K562 (cell line): ENCODE results near the gene SLC6A6. TPM values are rescaled to one million over a fixed set of nuclear protein-coding genes. Genes with fewer than 3 reads are reported as not detected.
A peak's percentile ranks its signal among the peaks of the same experiment; 100 is the strongest.

Source experiments
- BCOR ChIP-seq: fragments of 450-650 bp; IDR thresholded peaks from 2 replicates; pipeline ENCODE4 v1.6.1; 2016
- CBFA2T2 ChIP-seq: fragments of 450-650 bp; conservative IDR thresholded peaks from 2 replicates; pipeline ENCODE4 v1.6.1; 2017; ENCODE audit warnings: mild to moderate bottlenecking
- DACH1 ChIP-seq: fragments of 450-650 bp; IDR thresholded peaks from 2 replicates; pipeline ENCODE4 v1.6.1; 2018; ENCODE audit not compliant: partially characterized antibody
- NR2C2 ChIP-seq, 2 experiments: fragments of 200-800 bp in 1 of 2; sonication (Bioruptor generic) in 1 of 2; sonication (generic) in 1 of 2; formaldehyde crosslinking in 1 of 2; IDR thresholded peaks; 2 replicates each; pipeline versions ENCODE4 v1.6.1 to v1.8.0; 2016 to 2022; ENCODE audit warnings: mild to moderate bottlenecking in 1 of 2, missing compliant biosample characterization in 1 of 2, missing genetic modification characterization in 1 of 2, missing genetic modification reagents in 1 of 2
- PCBP2 ChIP-seq: fragments of 200-400 bp; formaldehyde crosslinking; IDR thresholded peaks from 2 replicates; pipeline ENCODE4 v1.6.1; 2018; ENCODE audit warnings: low read length, low read depth, mild to moderate bottlenecking, moderate library complexity; ENCODE audit not compliant: poor library complexity, severe bottlenecking
- PRMT5 ChIP-seq: sonication (generic); formaldehyde crosslinking; IDR thresholded peaks from 2 replicates; pipeline ENCODE4 v1.5.0; 2020; ENCODE audit warnings: missing genetic modification reagents
- PRPF4 ChIP-seq: fragments of 200-400 bp; formaldehyde crosslinking; IDR thresholded peaks from one replicate; pipeline ENCODE4 v1.6.1; 2017; ENCODE audit warnings: low read length, low read depth, mild to moderate bottlenecking; ENCODE audit not compliant: insufficient read depth, poor library complexity, severe bottlenecking
- RBBP5 ChIP-seq: fragments of 200-600 bp; sonication (generic); IDR thresholded peaks from 2 replicates; pipeline ENCODE4 v1.6.1; 2012; ENCODE audit warnings: borderline replicate concordance, mild to moderate bottlenecking, low read length, control low read depth, inconsistent platforms; ENCODE audit not compliant: insufficient read depth, poor library complexity, severe bottlenecking
- RBM34 ChIP-seq: fragments of 200-400 bp; formaldehyde crosslinking; IDR thresholded peaks from 2 replicates; pipeline ENCODE4 v1.6.1; 2018; ENCODE audit warnings: low read length, borderline replicate concordance; ENCODE audit not compliant: insufficient read depth
- RHOXF2B ChIP-seq: fragments of 250-450 bp; sonication (Bioruptor Pico); conservative IDR thresholded peaks from 2 replicates; pipeline ENCODE4 v1.5.1; 2021
- RNF2 ChIP-seq: sonication (generic); IDR thresholded peaks from 2 replicates; pipeline ENCODE4 v1.6.1; 2016
- TCFL5 ChIP-seq: fragments of 250-450 bp; sonication (Bioruptor Pico); conservative IDR thresholded peaks from 2 replicates; pipeline ENCODE4 v1.6.1; 2021; ENCODE audit warnings: mild to moderate bottlenecking, moderate library complexity, matching md5 sums
- ZKSCAN8 ChIP-seq: fragments of 200-800 bp; sonication (Bioruptor generic); IDR thresholded peaks from 2 replicates; pipeline ENCODE4 v1.6.1; 2016; ENCODE audit warnings: missing genetic modification characterization, missing compliant biosample characterization
- ZNF589 ChIP-seq: fragments of 200-800 bp; sonication (Bioruptor generic); IDR thresholded peaks from 2 replicates; pipeline ENCODE4 v1.6.1; 2016; ENCODE audit warnings: low read depth, missing genetic modification characterization, missing compliant biosample characterization
- ZNF780A ChIP-seq: fragments of 250-450 bp; sonication (Bioruptor Pico); IDR thresholded peaks from 2 replicates; pipeline ENCODE4 v1.5.0; 2021; ENCODE audit warnings: mild to moderate bottlenecking
- polyA plus RNA-seq, 8 experiments: library from polyadenylated mRNA; depleted of rRNA in 4 of 8; stranded (reverse) in 5 of 8; unstranded in 3 of 8; fragments of >200 nt; fragmentation: Nextera tagmentation in 2 of 8; fragmentation: Illumina TruSeq in 1 of 8; extraction: Ambion mirVana in 2 of 8; extraction: Trizol in 1 of 8; gene quantifications; 2 replicates each; pipeline versions ENCODE4 v1.2.1 to v1.2.3, GENCODE V29; 2011 to 2014; ENCODE audit warnings: inconsistent platforms in 1 of 8, missing spikeins in 1 of 8
- total RNA-seq, 7 experiments: library from RNA; depleted of rRNA in 6 of 7; stranded (reverse); fragments of >200 nt in 6 of 7; fragmentation: Illumina TruSeq in 2 of 7; extraction: Trizol in 2 of 7; gene quantifications; 2 replicates each; pipeline versions ENCODE4 v1.2.1 to v1.2.3, GENCODE V29; 2011 to 2021; ENCODE audit warnings: low replicate concordance in 1 of 7
- TF ChIP-seq, protein P1 (sequence below): fragments of 450-650 bp; IDR thresholded peaks from 2 replicates; pipeline ENCODE4 v1.6.1; 2018; ENCODE audit not compliant: partially characterized antibody
- TF ChIP-seq, protein P2 (sequence below): sonication (generic); formaldehyde crosslinking; IDR thresholded peaks from 2 replicates; pipeline ENCODE4 v1.8.0; 2022; ENCODE audit warnings: mild to moderate bottlenecking, missing genetic modification reagents
- TF ChIP-seq, protein P3 (sequence below): fragments of 250-450 bp; sonication (Bioruptor Pico); IDR thresholded peaks from 2 replicates; pipeline ENCODE4 v1.4.0; 2020; ENCODE audit warnings: mild to moderate bottlenecking, moderate library complexity, borderline replicate concordance
- TF ChIP-seq, protein P4 (sequence below): fragments of 250-450 bp; sonication (Bioruptor Pico); IDR thresholded peaks from 2 replicates; pipeline ENCODE4 v1.5.0; 2020; ENCODE audit warnings: mild to moderate bottlenecking

Gene SLC6A6
- total and polyA plus RNA-seq, 9 of the 15 experiments (the other 6 are each of a cell fraction or from before 2014, with no cell fraction given) = 12.3 to 203 (median 93.2) TPM

DNA sequence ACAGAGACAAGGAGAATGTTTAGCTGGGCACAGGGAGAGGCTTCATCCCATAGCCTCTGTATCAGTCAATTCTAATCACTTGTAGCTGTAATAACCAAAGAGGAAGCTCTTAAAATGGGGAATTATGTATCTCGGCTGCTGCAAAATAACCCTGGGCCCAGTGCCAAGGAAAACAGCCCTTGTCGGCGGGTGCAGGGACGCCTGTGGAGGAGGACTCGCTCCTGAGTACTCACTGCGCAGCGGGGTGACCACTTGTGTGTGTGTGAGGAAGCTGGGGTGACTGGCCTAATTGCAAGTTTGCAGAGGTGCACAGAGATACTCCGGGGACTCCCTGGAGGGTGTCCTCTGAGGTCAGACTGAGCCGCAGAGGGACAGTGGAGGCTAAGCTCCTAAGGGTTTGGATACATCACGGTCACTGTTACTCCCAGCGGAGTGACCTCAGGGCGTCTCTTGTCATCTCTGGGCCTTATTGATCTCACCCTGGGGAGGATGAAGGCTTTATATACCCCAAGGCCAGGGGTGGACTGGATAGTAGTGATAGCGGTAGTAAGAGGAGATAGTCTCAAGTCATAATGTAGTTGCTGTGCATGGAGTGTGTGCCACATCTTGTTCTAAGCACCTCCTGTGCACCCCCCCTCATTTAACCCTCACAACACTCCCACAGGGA lies 37.2 kb downstream of the SLC6A6 start (continued):
- TF ChIP-seq, protein P1, sequence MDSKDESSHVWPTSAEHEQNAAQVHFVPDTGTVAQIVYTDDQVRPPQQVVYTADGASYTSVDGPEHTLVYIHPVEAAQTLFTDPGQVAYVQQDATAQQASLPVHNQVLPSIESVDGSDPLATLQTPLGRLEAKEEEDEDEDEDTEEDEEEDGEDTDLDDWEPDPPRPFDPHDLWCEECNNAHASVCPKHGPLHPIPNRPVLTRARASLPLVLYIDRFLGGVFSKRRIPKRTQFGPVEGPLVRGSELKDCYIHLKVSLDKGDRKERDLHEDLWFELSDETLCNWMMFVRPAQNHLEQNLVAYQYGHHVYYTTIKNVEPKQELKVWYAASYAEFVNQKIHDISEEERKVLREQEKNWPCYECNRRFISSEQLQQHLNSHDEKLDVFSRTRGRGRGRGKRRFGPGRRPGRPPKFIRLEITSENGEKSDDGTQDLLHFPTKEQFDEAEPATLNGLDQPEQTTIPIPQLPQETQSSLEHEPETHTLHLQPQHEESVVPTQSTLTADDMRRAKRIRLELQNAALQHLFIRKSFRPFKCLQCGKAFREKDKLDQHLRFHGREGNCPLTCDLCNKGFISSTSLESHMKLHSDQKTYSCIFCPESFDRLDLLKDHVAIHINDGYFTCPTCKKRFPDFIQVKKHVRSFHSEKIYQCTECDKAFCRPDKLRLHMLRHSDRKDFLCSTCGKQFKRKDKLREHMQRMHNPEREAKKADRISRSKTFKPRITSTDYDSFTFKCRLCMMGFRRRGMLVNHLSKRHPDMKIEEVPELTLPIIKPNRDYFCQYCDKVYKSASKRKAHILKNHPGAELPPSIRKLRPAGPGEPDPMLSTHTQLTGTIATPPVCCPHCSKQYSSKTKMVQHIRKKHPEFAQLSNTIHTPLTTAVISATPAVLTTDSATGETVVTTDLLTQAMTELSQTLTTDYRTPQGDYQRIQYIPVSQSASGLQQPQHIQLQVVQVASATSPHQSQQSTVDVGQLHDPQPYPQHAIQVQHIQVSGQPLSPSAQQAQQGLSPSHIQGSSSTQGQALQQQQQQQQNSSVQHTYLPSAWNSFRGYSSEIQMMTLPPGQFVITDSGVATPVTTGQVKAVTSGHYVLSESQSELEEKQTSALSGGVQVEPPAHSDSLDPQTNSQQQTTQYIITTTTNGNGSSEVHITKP = no peak
- no peak for TF ChIP-seq NR2C2 (CRISPR knock-in tag; IDR thresholded peaks at IDR 0.05)
- 0 out of 2 replicates have a peak, but pooled peaks have one; percentile 16 for TF ChIP-seq NR2C2 (tag; IDR thresholded peaks at IDR 0.05)
- TF ChIP-seq TCFL5 (CRISPR knock-in tag) = no peak
- TF ChIP-seq BCOR = no peak
- peak; percentile 27; the same call in 1 of the 2 replicates for TF ChIP-seq RNF2
- no peak for TF ChIP-seq RBBP5
- TF ChIP-seq ZKSCAN8 (CRISPR knock-in tag) = no peak
- TF ChIP-seq ZNF589 (CRISPR knock-in tag) = no peak
- TF ChIP-seq ZNF780A = no peak
- TF ChIP-seq RHOXF2B = no peak
- no peak for TF ChIP-seq PRPF4
- TF ChIP-seq PCBP2 = no peak
- no peak for TF ChIP-seq RBM34
- TF ChIP-seq, protein P2, sequence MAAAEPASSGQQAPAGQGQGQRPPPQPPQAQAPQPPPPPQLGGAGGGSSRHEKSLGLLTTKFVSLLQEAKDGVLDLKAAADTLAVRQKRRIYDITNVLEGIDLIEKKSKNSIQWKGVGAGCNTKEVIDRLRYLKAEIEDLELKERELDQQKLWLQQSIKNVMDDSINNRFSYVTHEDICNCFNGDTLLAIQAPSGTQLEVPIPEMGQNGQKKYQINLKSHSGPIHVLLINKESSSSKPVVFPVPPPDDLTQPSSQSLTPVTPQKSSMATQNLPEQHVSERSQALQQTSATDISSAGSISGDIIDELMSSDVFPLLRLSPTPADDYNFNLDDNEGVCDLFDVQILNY (CRISPR knock-in tag) = no peak
- TF ChIP-seq, protein P3, sequence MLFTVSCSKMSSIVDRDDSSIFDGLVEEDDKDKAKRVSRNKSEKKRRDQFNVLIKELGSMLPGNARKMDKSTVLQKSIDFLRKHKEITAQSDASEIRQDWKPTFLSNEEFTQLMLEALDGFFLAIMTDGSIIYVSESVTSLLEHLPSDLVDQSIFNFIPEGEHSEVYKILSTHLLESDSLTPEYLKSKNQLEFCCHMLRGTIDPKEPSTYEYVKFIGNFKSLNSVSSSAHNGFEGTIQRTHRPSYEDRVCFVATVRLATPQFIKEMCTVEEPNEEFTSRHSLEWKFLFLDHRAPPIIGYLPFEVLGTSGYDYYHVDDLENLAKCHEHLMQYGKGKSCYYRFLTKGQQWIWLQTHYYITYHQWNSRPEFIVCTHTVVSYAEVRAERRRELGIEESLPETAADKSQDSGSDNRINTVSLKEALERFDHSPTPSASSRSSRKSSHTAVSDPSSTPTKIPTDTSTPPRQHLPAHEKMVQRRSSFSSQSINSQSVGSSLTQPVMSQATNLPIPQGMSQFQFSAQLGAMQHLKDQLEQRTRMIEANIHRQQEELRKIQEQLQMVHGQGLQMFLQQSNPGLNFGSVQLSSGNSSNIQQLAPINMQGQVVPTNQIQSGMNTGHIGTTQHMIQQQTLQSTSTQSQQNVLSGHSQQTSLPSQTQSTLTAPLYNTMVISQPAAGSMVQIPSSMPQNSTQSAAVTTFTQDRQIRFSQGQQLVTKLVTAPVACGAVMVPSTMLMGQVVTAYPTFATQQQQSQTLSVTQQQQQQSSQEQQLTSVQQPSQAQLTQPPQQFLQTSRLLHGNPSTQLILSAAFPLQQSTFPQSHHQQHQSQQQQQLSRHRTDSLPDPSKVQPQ = no peak
- TF ChIP-seq, protein P4, sequence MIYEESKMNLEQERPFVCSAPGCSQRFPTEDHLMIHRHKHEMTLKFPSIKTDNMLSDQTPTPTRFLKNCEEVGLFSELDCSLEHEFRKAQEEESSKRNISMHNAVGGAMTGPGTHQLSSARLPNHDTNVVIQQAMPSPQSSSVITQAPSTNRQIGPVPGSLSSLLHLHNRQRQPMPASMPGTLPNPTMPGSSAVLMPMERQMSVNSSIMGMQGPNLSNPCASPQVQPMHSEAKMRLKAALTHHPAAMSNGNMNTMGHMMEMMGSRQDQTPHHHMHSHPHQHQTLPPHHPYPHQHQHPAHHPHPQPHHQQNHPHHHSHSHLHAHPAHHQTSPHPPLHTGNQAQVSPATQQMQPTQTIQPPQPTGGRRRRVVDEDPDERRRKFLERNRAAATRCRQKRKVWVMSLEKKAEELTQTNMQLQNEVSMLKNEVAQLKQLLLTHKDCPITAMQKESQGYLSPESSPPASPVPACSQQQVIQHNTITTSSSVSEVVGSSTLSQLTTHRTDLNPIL (CRISPR knock-in tag) = no peak
- no peak for TF ChIP-seq PRMT5 (CRISPR knock-in tag)
- TF ChIP-seq DACH1 = no peak
- peak; percentile 65 for TF ChIP-seq CBFA2T2
